ENCODE data around the gene FUS. TPM values are rescaled to one million over a fixed set of nuclear protein-coding genes. Genes with fewer than 3 reads are reported as not detected.

The FUS gene
- total RNA-seq, 1 experiment from 2014 or later: 522 TPM

DNA sequence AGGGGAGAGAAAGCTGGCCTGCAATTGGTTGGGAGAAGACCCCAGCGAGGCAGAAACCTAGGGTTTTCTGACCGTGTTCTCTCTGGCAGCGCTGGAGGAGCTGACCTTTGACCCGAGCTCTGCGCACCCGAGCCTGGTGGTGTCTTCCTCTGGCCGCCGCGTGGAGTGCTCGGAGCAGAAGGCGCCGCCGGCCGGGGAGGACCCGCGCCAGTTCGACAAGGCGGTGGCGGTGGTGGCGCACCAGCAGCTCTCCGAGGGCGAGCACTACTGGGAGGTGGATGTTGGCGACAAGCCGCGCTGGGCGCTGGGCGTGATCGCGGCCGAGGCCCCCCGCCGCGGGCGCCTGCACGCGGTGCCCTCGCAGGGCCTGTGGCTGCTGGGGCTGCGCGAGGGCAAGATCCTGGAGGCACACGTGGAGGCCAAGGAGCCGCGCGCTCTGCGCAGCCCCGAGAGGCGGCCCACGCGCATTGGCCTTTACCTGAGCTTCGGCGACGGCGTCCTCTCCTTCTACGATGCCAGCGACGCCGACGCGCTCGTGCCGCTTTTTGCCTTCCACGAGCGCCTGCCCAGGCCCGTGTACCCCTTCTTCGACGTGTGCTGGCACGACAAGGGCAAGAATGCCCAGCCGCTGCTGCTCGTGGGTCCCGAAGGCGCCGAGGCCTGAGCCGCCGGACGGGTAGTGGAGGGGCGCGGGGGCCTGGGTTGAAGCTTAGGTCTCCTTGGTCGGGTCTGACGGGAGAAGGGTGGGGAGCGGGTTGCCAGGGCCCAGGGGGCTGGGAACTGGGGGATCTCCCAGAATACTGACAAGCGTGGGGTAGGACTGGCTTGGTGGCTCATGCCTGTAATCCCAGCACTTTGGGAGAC, 44.4 kb downstream of the FUS start:
- H2AFZ ChIP-seq (ENCODE audit: low read depth, low read length, poor library complexity, severe bottlenecking): no peak overlapping the region
- ChIA-PET CTCF (no interaction called here), RAD21 (ENCODE audit: low non-redundant PET in 1 of 2, low total read pairs in 2 of 2, uncharacterized antibody in 2 of 2, unreplicated experiment in 2 of 2) (no interaction called here), POLR2A (no interaction called here)
- no peaks in the 10 kb centered on the region; a peak in 1 of 4 replicates for H3K36me3 ChIP-seq (ENCODE audit: control insufficient read depth in 1 of 2, insufficient read depth in 2 of 2, low read length in 2 of 2)
- H3K9me2 ChIP-seq (ENCODE audit: insufficient read depth): no peaks in the 10 kb centered on the region
- H3K4me1 ChIP-seq (ENCODE audit: control insufficient read depth in 1 of 2, insufficient read depth in 2 of 2, low read length in 2 of 2): no peaks in the 10 kb centered on the region
- H4K20me1 ChIP-seq (ENCODE audit: insufficient read depth): no peaks in the 10 kb centered on the region
- H3K9me3 ChIP-seq (ENCODE audit: control insufficient read depth in 1 of 2, insufficient read depth in 1 of 2, low read depth in 1 of 2, low read length in 2 of 2): no peaks in the 10 kb centered on the region
- no peak overlapping the region for H3K4me2 ChIP-seq (ENCODE audit: low read length)
- ATAC-seq (no peak), DNase-seq (ENCODE audit: low read depth, low spot score) (no peak)
- H3K79me2 ChIP-seq (ENCODE audit: insufficient read depth, low read length): no peaks in the 10 kb centered on the region
- no peaks in the 10 kb centered on the region for H3K27me3 ChIP-seq (ENCODE audit: insufficient read depth, low read length)
- H3K4me3 ChIP-seq (replicated peaks in 1 of 2; ENCODE audit: low read depth in 1 of 2, low read length in 2 of 2): no peak overlapping the region
- intact Hi-C loops (cut with micrococcal nuclease): no loop called here
- H3K9ac ChIP-seq (ENCODE audit: low read length): no peak overlapping the region
- BruUV-seq (replicated peaks): no TSS peak
- TF ChIP-seq EGR1 (IDR thresholded peaks at IDR 0.05; ENCODE audit: low read depth) (no peak), TCF7L2 (IDR thresholded peaks at IDR 0.05; ENCODE audit: borderline replicate concordance, extremely low read depth, insufficient read depth, insufficient read length) (no peak), RAD21 (IDR thresholded peaks at IDR 0.05; ENCODE audit: low read depth) (no peak), CEBPB (IDR thresholded peaks at IDR 0.05; ENCODE audit: low read depth) (no peak)
- TF ChIP-seq, protein P1, sequence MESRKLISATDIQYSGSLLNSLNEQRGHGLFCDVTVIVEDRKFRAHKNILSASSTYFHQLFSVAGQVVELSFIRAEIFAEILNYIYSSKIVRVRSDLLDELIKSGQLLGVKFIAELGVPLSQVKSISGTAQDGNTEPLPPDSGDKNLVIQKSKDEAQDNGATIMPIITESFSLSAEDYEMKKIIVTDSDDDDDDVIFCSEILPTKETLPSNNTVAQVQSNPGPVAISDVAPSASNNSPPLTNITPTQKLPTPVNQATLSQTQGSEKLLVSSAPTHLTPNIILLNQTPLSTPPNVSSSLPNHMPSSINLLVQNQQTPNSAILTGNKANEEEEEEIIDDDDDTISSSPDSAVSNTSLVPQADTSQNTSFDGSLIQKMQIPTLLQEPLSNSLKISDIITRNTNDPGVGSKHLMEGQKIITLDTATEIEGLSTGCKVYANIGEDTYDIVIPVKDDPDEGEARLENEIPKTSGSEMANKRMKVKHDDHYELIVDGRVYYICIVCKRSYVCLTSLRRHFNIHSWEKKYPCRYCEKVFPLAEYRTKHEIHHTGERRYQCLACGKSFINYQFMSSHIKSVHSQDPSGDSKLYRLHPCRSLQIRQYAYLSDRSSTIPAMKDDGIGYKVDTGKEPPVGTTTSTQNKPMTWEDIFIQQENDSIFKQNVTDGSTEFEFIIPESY (IDR thresholded peaks at IDR 0.05; ENCODE audit: extremely low read depth, insufficient replicate concordance, low read length): no peak
- TF ChIP-seq, protein P2, sequence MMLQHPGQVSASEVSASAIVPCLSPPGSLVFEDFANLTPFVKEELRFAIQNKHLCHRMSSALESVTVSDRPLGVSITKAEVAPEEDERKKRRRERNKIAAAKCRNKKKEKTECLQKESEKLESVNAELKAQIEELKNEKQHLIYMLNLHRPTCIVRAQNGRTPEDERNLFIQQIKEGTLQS (IDR thresholded peaks at IDR 0.05): no peak
- no peak overlapping the region; the same call in 1 of the 2 replicates for H3K27ac ChIP-seq (ENCODE audit: low read depth, low read length)
